AG10803 (cell line): Measurements from ENCODE around the gene SELENOO.

ENCODE experiments used
- DNase-seq: peaks from one replicate; pipeline ENCODE4 v3.0.0; 2010; ENCODE audit warnings: low read depth
- H3K4me3 ChIP-seq: 2 replicates; pipeline ENCODE4 v1.5.1; 2011; ENCODE audit warnings: mild to moderate bottlenecking, low read length, control low read depth
- TF ChIP-seq, protein P1 (sequence below): conservative IDR thresholded peaks from 2 replicates; pipeline ENCODE4 v1.5.1; 2011; ENCODE audit warnings: mild to moderate bottlenecking, low read length, control low read depth, inconsistent platforms

SELENOO gene

GRCh38 chr22:50169774-50170341, 31.0 kb upstream of the SELENOO start:
- DNase-seq = no peak
- TF ChIP-seq, protein P1, sequence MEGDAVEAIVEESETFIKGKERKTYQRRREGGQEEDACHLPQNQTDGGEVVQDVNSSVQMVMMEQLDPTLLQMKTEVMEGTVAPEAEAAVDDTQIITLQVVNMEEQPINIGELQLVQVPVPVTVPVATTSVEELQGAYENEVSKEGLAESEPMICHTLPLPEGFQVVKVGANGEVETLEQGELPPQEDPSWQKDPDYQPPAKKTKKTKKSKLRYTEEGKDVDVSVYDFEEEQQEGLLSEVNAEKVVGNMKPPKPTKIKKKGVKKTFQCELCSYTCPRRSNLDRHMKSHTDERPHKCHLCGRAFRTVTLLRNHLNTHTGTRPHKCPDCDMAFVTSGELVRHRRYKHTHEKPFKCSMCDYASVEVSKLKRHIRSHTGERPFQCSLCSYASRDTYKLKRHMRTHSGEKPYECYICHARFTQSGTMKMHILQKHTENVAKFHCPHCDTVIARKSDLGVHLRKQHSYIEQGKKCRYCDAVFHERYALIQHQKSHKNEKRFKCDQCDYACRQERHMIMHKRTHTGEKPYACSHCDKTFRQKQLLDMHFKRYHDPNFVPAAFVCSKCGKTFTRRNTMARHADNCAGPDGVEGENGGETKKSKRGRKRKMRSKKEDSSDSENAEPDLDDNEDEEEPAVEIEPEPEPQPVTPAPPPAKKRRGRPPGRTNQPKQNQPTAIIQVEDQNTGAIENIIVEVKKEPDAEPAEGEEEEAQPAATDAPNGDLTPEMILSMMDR = no peak
- 0 out of 2 replicates have a peak overlapping the region, but pooled peaks have one; percentile 12 for H3K4me3 ChIP-seq

DNA sequence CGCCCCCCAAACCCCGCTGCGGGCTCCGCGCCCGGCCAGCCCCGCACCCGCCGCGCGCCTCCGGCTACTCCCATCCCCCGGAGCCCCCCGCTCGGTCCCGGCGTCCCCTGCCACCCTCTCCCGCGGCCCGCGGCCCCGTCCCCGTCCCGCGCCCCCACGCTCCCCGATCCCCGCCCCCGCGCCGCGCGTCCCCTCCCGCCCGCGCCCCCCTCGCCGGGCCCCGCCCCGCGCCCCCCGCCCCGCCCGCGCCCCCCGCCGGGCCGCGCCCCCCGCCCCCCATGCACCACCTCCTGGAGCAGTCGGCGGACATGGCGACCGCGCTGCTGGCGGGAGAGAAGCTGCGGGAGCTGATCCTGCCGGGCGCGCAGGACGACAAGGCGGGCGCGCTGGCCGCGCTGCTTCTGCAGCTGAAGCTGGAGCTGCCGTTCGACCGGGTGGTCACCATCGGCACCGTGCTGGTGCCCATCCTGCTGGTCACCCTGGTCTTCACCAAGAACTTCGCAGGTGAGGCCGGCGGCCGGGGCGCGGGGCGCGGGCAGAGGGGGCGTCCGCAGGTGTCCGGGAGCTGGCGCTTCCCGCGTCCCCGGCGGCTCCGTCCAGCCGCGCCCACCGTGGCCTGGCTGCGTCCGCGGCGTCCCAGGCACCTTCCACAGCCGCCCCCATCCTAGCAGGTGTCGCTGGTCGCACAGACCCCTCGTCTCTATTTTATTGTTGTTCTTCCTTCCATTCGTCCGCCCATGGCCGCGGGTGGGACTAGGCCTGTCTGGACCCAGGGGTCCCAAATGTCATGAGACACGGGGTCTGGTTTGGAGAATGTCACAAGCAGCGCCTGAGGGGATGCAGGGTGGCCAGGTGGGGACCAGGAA, 30.1 kb upstream of the SELENOO start, which contains the start of gene PANX2:
PANX2 (plus strand) TSS at position 279 of the 866 bp plus-strand sequence; CDS start at position 279, 0 bp downstream.
- peak within 1 kb of the TSS; percentile 35 for H3K4me3 ChIP-seq
- no peak for DNase-seq
- TF ChIP-seq, protein P1 = no peak

GRCh38 chr22:50171319-50171964, 29.4 kb upstream of the SELENOO start:
- TF ChIP-seq, protein P1 = no peak

DNA sequence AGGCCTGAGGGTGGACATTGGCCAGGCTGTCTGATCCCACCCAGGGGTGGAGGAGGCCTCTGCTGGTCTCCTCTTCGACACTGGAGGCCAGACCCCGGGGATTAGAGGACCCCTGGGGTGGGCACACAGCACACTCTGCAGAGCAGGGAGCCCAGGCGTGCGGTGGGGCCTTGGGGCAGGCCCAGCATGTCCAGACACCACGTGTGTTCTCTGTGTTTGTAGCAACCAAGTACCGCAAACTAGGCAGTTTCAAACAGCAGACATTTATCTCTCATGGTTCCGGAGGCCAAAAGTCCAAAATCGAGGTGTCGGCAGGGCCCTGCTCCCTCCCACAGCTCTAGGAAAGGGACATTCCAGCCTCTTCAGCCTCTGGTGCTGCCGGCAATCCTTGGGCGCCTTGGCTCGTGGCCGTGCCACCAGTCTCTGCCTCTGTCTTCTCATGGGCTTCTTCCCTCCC, 28.8 kb upstream of the SELENOO start:
- TF ChIP-seq, protein P1 = no peak
- no peak for DNase-seq
- no peak overlapping the region for H3K4me3 ChIP-seq

More at GRCh38 chr22:50171319-50171964, 29.4 kb upstream of the SELENOO start:
- H3K4me3 ChIP-seq = no peak overlapping the region
- DNase-seq = no peak

- no peak overlapping the region for H3K4me3 ChIP-seq
- no peak for DNase-seq
- TF ChIP-seq, protein P1 = no peak
Measured at GRCh38 chr22:50173311-50173982, 27.4 kb upstream of the SELENOO start.

GRCh38 chr22:50173983-50174355, 26.8 kb upstream of the SELENOO start:
- no peak for DNase-seq
- no peak overlapping the region for H3K4me3 ChIP-seq
- TF ChIP-seq, protein P1 = no peak
